IMR-90 (cell line): ENCODE data around the gene PCBP3. TPM values are rescaled to one million over a fixed set of nuclear protein-coding genes. Genes with fewer than 3 reads are reported as not detected.

Experiments
- ATAC-seq: fragments of 200-7000 bp; cut with Tn5 transposase; 2 replicates; pipeline ENCODE4 v1.9.1; 2020; ENCODE audit warnings: low read depth, mild to moderate bottlenecking, moderate library complexity
- BruUV-seq: library from RNA; stranded (reverse); fragments of 400-500 nt; replicated peaks from 2 replicates; lab custom pipeline; 2021; lab: Mats Ljungman, UMichigan
- CTCF ChIA-PET: fragments of 300-600 bp; formaldehyde crosslinking; extraction: SDS; loops from one replicate; lab custom pipeline; 2021; ENCODE audit warnings: antibody characterized with exemption; lab: Yijun Ruan, JAX
- POLR2A ChIA-PET: fragments of 300-600 bp; sonication (Branson Sonifier 250); formaldehyde crosslinking; loops from one replicate; lab custom pipeline; 2022; ENCODE audit warnings: antibody characterized with exemption; ENCODE audit not compliant: unreplicated experiment; lab: Charles Lee
- DNase-seq: peaks from one replicate; pipeline ENCODE4 v3.0.0; 2013
- H2AFZ ChIP-seq: replicated peaks from 2 replicates; pipeline ENCODE3; 2013; ENCODE audit warnings: low read length, mild to moderate bottlenecking; ENCODE audit not compliant: poor library complexity
- H2AK5ac ChIP-seq: 2 replicates; pipeline ENCODE4 v1.6.1; 2013; ENCODE audit warnings: low read depth, low read length, inconsistent platforms
- H2AK9ac ChIP-seq: replicated peaks from 2 replicates; pipeline ENCODE3; 2013; ENCODE audit warnings: mild to moderate bottlenecking, low read depth, low read length, moderate library complexity; ENCODE audit not compliant: poor library complexity
- H2BK120ac ChIP-seq: 2 replicates; pipeline ENCODE4 v1.6.1; 2013; ENCODE audit warnings: low read depth, low read length, inconsistent platforms
- H2BK15ac ChIP-seq: 3 replicates; pipeline ENCODE4 v1.6.1; 2013; ENCODE audit warnings: low read depth, low read length, inconsistent platforms
- H2BK20ac ChIP-seq: 2 replicates; pipeline ENCODE4 v1.6.1; 2013; ENCODE audit warnings: low read depth, mild to moderate bottlenecking, inconsistent platforms, low read length, moderate library complexity
- H2BK5ac ChIP-seq: 2 replicates; pipeline ENCODE4 v1.6.1; 2013; ENCODE audit warnings: mild to moderate bottlenecking, low read depth, low read length, inconsistent platforms; ENCODE audit not compliant: poor library complexity, severe bottlenecking
- H3K14ac ChIP-seq: replicated peaks from 2 replicates; pipeline ENCODE4 v1.6.1; 2013; ENCODE audit warnings: low read depth, low read length, inconsistent platforms
- H3K18ac ChIP-seq: 2 replicates; pipeline ENCODE4 v1.6.1; 2013; ENCODE audit warnings: low read depth, low read length, control low read depth
- H3K23ac ChIP-seq: 2 replicates; pipeline ENCODE4 v1.6.1; 2013; ENCODE audit warnings: low read depth, low read length, inconsistent platforms
- H3K27ac ChIP-seq: 2 replicates; pipeline ENCODE4 v1.5.1; 2013; ENCODE audit warnings: mild to moderate bottlenecking, control low read depth, low read length; ENCODE audit not compliant: insufficient read depth
- H3K27me3 ChIP-seq: 2 replicates; pipeline ENCODE4 v1.6.1; 2013; ENCODE audit warnings: low read length; ENCODE audit not compliant: control insufficient read depth, insufficient read depth
- H3K36me3 ChIP-seq: 2 replicates; pipeline ENCODE4 v1.6.1; 2013; ENCODE audit warnings: low read length, mixed read lengths; ENCODE audit not compliant: control insufficient read depth, insufficient read depth
- H3K4ac ChIP-seq: 2 replicates; pipeline ENCODE4 v1.6.1; 2013; ENCODE audit warnings: low read depth, low read length, inconsistent platforms
- H3K4me1 ChIP-seq: 2 replicates; pipeline ENCODE4 v1.6.1; 2013; ENCODE audit warnings: low read length, mixed read lengths; ENCODE audit not compliant: control insufficient read depth, insufficient read depth
- H3K4me2 ChIP-seq: 2 replicates; pipeline ENCODE4 v1.6.1; 2013; ENCODE audit warnings: low read depth, mild to moderate bottlenecking, control low read depth, low read length, moderate library complexity
- H3K4me3 ChIP-seq: 2 replicates; pipeline ENCODE4 v1.5.1; 2013; ENCODE audit warnings: low read depth, mild to moderate bottlenecking, control low read depth, low read length, moderate library complexity; ENCODE audit not compliant: insufficient read depth
- H3K56ac ChIP-seq: 2 replicates; pipeline ENCODE4 v1.6.1; 2013; ENCODE audit warnings: low read length, inconsistent platforms; ENCODE audit not compliant: insufficient read depth; ENCODE audit errors: extremely low read depth
- H3K79me1 ChIP-seq, 2 experiments: 2 replicates each; pipeline ENCODE4 v1.6.1; 2013; ENCODE audit warnings: low read length in 2 of 2, inconsistent platforms in 1 of 2, low read depth in 1 of 2
- H3K9ac ChIP-seq: 2 replicates; pipeline ENCODE4 v1.6.1; 2013; ENCODE audit warnings: low read depth, low read length, control low read depth
- H3K9me1 ChIP-seq: 2 replicates; pipeline ENCODE4 v1.6.1; 2013; ENCODE audit warnings: low read length, inconsistent platforms; ENCODE audit not compliant: insufficient read depth
- H3K9me3 ChIP-seq: 2 replicates; pipeline ENCODE4 v1.6.1; 2013; ENCODE audit warnings: low read length; ENCODE audit not compliant: control insufficient read depth, insufficient read depth
- H4K20me1 ChIP-seq: 2 replicates; pipeline ENCODE4 v1.6.1; 2013; ENCODE audit warnings: low read length, inconsistent platforms; ENCODE audit not compliant: insufficient read depth
- H4K5ac ChIP-seq: 2 replicates; pipeline ENCODE4 v1.6.1; 2013; ENCODE audit warnings: mild to moderate bottlenecking, low read depth, low read length, control low read depth
- H4K8ac ChIP-seq, 2 experiments: 2 replicates each; pipeline ENCODE4 v1.6.1; 2013; ENCODE audit warnings: low read depth in 2 of 2, low read length in 2 of 2, control low read depth in 1 of 2, inconsistent platforms in 1 of 2
- H4K91ac ChIP-seq: 2 replicates; pipeline ENCODE4 v1.6.1; 2013; ENCODE audit warnings: low read depth, low read length, inconsistent platforms; ENCODE audit not compliant: insufficient read depth
- BHLHE40 ChIP-seq: fragments of 150-350 bp; IDR thresholded peaks from 2 replicates; pipeline ENCODE4 v1.6.1; 2016; ENCODE audit warnings: mild to moderate bottlenecking, low read depth, low read length
- CEBPB ChIP-seq: IDR thresholded peaks from 2 replicates; pipeline ENCODE4 v1.6.1; 2012; ENCODE audit warnings: low read depth, low read length, improper control_type of control experiment
- CHD1 ChIP-seq: IDR thresholded peaks from 2 replicates; pipeline ENCODE4 v1.6.1; 2012; ENCODE audit warnings: low read depth, low read length, improper control_type of control experiment
- CTCF ChIP-seq: conservative IDR thresholded peaks from 2 replicates; pipeline ENCODE4 v1.5.1; 2012; ENCODE audit warnings: mild to moderate bottlenecking, low read depth, low read length, improper control_type of control experiment
- FOS ChIP-seq: fragments of 150-350 bp; IDR thresholded peaks from 2 replicates; pipeline ENCODE4 v1.6.1; 2016; ENCODE audit warnings: low read depth, low read length
- MAFK ChIP-seq: IDR thresholded peaks from 2 replicates; pipeline ENCODE4 v1.6.1; 2012; ENCODE audit warnings: low read depth, low read length, improper control_type of control experiment
- MAZ ChIP-seq: IDR thresholded peaks from 2 replicates; pipeline ENCODE4 v1.6.1; 2012; ENCODE audit warnings: low read depth, mild to moderate bottlenecking, low read length, improper control_type of control experiment, moderate library complexity, borderline replicate concordance
- MXI1 ChIP-seq: IDR thresholded peaks from 2 replicates; pipeline ENCODE4 v1.6.1; 2012; ENCODE audit warnings: low read depth, mild to moderate bottlenecking, low read length, moderate library complexity, borderline replicate concordance
- POLR2A ChIP-seq: IDR thresholded peaks from 2 replicates; pipeline ENCODE4 v1.6.1; 2012; ENCODE audit warnings: mild to moderate bottlenecking, low read depth, low read length
- RAD21 ChIP-seq: IDR thresholded peaks from 2 replicates; pipeline ENCODE4 v1.6.1; 2012; ENCODE audit warnings: low read length, improper control_type of control experiment
- RCOR1 ChIP-seq: IDR thresholded peaks from 2 replicates; pipeline ENCODE4 v1.6.1; 2012; ENCODE audit warnings: mild to moderate bottlenecking, low read length, improper control_type of control experiment; ENCODE audit not compliant: insufficient replicate concordance
- RFX5 ChIP-seq: IDR thresholded peaks from 2 replicates; pipeline ENCODE4 v1.8.0; 2012; ENCODE audit warnings: low read depth, mild to moderate bottlenecking, low read length, moderate library complexity
- SMC3 ChIP-seq: fragments of 150-350 bp; IDR thresholded peaks from 2 replicates; pipeline ENCODE4 v1.6.1; 2016; ENCODE audit warnings: low read depth, mild to moderate bottlenecking, antibody characterized with exemption, low read length, moderate library complexity
- WGBS, 2 experiments: methylation state at CpG; one replicate each; pipeline versions ENCODE4 v1.1.5 to v1.1.7; 2013; ENCODE audit warnings: missing lambda C conversion rate in 2 of 2; ENCODE audit not compliant: insufficient read length in 1 of 2; ENCODE audit errors: extremely low coverage in 2 of 2; 5-methylcytosine and 5-hydroxymethylcytosine counted together
- dilution Hi-C: fragments of 300-500 bp; cut with HindIII; formaldehyde crosslinking; loops from one replicate; pipeline ENCODE4 v1.14.3; 2018; ENCODE audit warnings: low sequenced_read_pairs; ENCODE audit not compliant: unreplicated experiment
- in situ Hi-C: fragments of 300-500 bp; cut with MboI; formaldehyde crosslinking; loops from 3 replicates; pipeline ENCODE4 v1.14.3; 2019; ENCODE audit warnings: low sequenced_read_pairs, inconsistent platforms, mixed read lengths
- intact Hi-C: fragments of 100-400 bp; cut with micrococcal nuclease; formaldehyde crosslinking; loops from 2 replicates; pipeline ENCODE4 v1.10.0; 2022
- polyA plus RNA-seq, 3 experiments: library from polyadenylated mRNA; depleted of rRNA; stranded (reverse); fragments of >200 nt; gene quantifications; 2 replicates each; pipeline ENCODE4 v1.2.3, GENCODE V29; 2012; ENCODE audit warnings: low replicate concordance in 1 of 3
- total RNA-seq: library from RNA; depleted of rRNA; stranded (reverse); fragments of >200 nt; gene quantifications from 2 replicates; pipeline ENCODE4 v1.2.3, GENCODE V29; 2012

PCBP3 gene
- total and polyA plus RNA-seq, 2 of the 4 experiments (the other 2 are of a cell fraction), result 2.9 to 3.9 TPM

GRCh38 chr21:45877821-45878469 is 234.4 kb downstream of the PCBP3 start (continued):
- no peak for TF ChIP-seq RCOR1

- Histone ChIP-seq H3K18ac (peak overlapping the region; percentile 18; the same call in 1 of the 2 replicates), H2AFZ (peak overlapping the region; percentile 79), H3K4me2 (no peak overlapping the region), H4K8ac (peak overlapping the region in 1 of 2 experiments; percentile 72; a peak in 2 of 4 replicates), H3K4me1 (peaks cover 34% of the 10 kb centered on the region), H2BK5ac (peak overlapping the region; percentile 70), H4K91ac (peak overlapping the region; percentile 36), H3K4me3 (no peak overlapping the region), H3K9me3 (no peaks in the 10 kb centered on the region), H3K27ac (no peak overlapping the region), H3K9ac (no peak overlapping the region), H3K14ac (peak overlapping the region; percentile 40), H4K20me1 (no peaks in the 10 kb centered on the region), H2BK120ac (peak overlapping the region; percentile 80), H2AK9ac (peak overlapping the region; percentile 6), H3K56ac (0 out of 2 replicates have a peak overlapping the region, but pooled peaks have one; percentile 20), H3K36me3 (no peaks in the 10 kb centered on the region), H3K4ac (peak overlapping the region; percentile 50), H2AK5ac (peak overlapping the region; percentile 87), H2BK20ac (peak overlapping the region; percentile 88), H3K23ac (no peak overlapping the region), H4K5ac (peak overlapping the region; percentile 59; the same call in 1 of the 2 replicates), H2BK15ac (peak overlapping the region; percentile 18; the same call in 1 of the 3 replicates), H3K79me1 (peaks cover 0 to 12% of the 10 kb centered on the region in 2 experiments; a peak in 2 of 4 replicates), H3K9me1 (peaks cover 17% of the 10 kb centered on the region), H3K27me3 (no peaks in the 10 kb centered on the region)
- DNase-seq (peak; percentile 58), ATAC-seq (peak; percentile 64)
- ChIA-PET CTCF (no interaction called here), POLR2A (no interaction called here)
- BruUV-seq, result no TSS peak
- dilution Hi-C loops (no loop called here), intact Hi-C loops (loop anchor here (5.0 kb wide), 2 partner anchors 42 to 58 kb away; no protein-coding TSS in a partner anchor), in situ Hi-C loops (no loop called here)
- WGBS, 2 experiments, result 85% methylated on average over 5 of the region's 29 CpGs; no CpG with 5 or more reads in 1 of the 2 experiments
- TF ChIP-seq CTCF (peak; percentile 56), RAD21 (peak; percentile 51), MXI1 (no peak), POLR2A (no peak), CHD1 (no peak), CEBPB (no peak), MAFK (no peak), BHLHE40 (peak; percentile 43; the same call in 1 of the 2 replicates), RFX5 (no peak), FOS (no peak), MAZ (no peak), SMC3 (peak; percentile 53), RCOR1 (no peak)
Measured at GRCh38 chr21:45880097-45881068, 236.9 kb downstream of the PCBP3 start.
